Esophagus squamous epithelium (tissue), 4 donors: ENCODE data around the gene NELFCD.

Source experiments
- CTCF ChIP-seq, 6 experiments: fragments of 450-650 bp in 4 of 6; fragments of 200-600 bp in 2 of 6; sonication (generic) in 2 of 6; IDR thresholded peaks; one replicate each; pipeline ENCODE4 v1.5.1; 2016 to 2019; ENCODE audit warnings: antibody characterized with exemption in 6 of 6, mild to moderate bottlenecking in 4 of 6, moderate library complexity in 4 of 6
- POLR2A ChIP-seq, 4 donors: fragments of 450-650 bp; IDR thresholded peaks; one replicate each; pipeline ENCODE4 v1.6.1; 2017; ENCODE audit warnings: antibody characterized with exemption in 4 of 4, mild to moderate bottlenecking in 4 of 4, moderate library complexity in 3 of 4

- TF ChIP-seq CTCF (IDR thresholded peaks at IDR 0.05) (no peak), POLR2A (IDR thresholded peaks at IDR 0.05) (no peak)
Measured at GRCh38 chr20:58997141-58997770, 16.2 kb downstream of the NELFCD start.
